ENCODE data around the gene CTIF. TPM values are rescaled to one million over a fixed set of nuclear protein-coding genes. Genes with fewer than 3 reads are reported as not detected.

The CTIF gene
- polyA plus RNA-seq, 2 donors = 11.8 to 22.7 TPM

DNA sequence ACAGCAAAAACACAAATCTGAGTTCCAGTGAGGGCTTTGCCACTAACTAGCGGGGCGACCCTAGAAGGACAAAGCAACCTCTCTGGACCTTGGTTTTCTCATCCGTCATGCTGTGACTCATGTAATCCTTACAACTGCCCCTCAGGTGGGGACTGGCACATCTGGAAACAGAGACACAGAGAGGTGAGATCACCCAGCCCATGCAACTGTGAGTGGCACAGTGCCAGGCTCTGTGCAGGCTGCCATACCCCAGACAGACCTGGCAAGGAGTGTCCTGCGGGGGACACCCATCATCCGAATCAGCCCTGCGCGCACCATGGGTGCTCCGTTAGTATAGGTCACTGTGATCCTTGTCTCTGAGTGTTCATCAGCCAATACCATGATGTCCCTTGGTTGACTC, 213.6 kb downstream of the CTIF start:
- Histone ChIP-seq H3K27me3 (ENCODE audit: control insufficient read depth in 1 of 2, insufficient read depth in 2 of 2, low read length in 2 of 2) (no peaks in the 10 kb centered on the region), H3K36me3 (ENCODE audit: control insufficient read depth in 2 of 2, insufficient read depth in 2 of 2, low read length in 1 of 2) (no peaks in the 10 kb centered on the region), H3K9me3 (ENCODE audit: control insufficient read depth in 2 of 2, insufficient read depth in 1 of 2, low read depth in 1 of 2, low read length in 1 of 2) (no peaks in the 10 kb centered on the region), H3K4me3 (ENCODE audit: low read depth in 1 of 2, low read length in 2 of 2) (no peak overlapping the region), H3K4me1 (ENCODE audit: control insufficient read depth in 2 of 2, insufficient read depth in 2 of 2, low read length in 1 of 2) (peaks cover 0 to 6% of the 10 kb centered on the region in 2 donors), H3K27ac (ENCODE audit: low read depth in 2 of 2, low read length in 1 of 2) (no peak overlapping the region)
- 94 to 96% methylated on average over 8 of the region's 8 CpGs for WGBS, 2 donors

DNA sequence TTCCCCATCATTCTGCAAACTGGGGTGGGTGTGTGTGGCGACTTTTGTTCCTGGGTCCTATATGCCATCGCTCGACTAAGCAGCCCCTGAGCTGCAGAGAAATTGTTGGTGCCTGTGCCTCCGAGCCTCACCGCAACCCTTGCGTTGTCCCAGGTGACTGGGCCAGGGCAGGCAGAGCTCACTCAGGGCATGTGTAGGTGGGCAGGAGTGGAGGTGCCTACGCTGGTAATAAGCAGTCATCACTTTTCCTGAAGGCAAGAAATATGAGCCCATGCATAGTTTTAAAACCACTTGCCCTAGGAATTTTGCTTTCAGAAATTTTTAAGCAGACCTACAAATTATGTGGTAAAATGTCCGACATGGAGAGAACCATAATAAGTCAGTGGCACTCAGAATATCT, 214.1 kb downstream of the CTIF start:
- Histone ChIP-seq H3K9me3 (ENCODE audit: control insufficient read depth in 2 of 2, insufficient read depth in 1 of 2, low read depth in 1 of 2, low read length in 1 of 2) (no peaks in the 10 kb centered on the region), H3K36me3 (ENCODE audit: control insufficient read depth in 2 of 2, insufficient read depth in 2 of 2, low read length in 1 of 2) (no peaks in the 10 kb centered on the region), H3K4me3 (ENCODE audit: low read depth in 1 of 2, low read length in 2 of 2) (no peak overlapping the region), H3K27ac (ENCODE audit: low read depth in 2 of 2, low read length in 1 of 2) (no peak overlapping the region), H3K27me3 (ENCODE audit: control insufficient read depth in 1 of 2, insufficient read depth in 2 of 2, low read length in 2 of 2) (no peaks in the 10 kb centered on the region), H3K4me1 (ENCODE audit: control insufficient read depth in 2 of 2, insufficient read depth in 2 of 2, low read length in 1 of 2) (peaks cover 0 to 6% of the 10 kb centered on the region in 2 donors)
- WGBS, 2 donors = 91 to 96% methylated on average over 8 of the region's 8 CpGs

DNA sequence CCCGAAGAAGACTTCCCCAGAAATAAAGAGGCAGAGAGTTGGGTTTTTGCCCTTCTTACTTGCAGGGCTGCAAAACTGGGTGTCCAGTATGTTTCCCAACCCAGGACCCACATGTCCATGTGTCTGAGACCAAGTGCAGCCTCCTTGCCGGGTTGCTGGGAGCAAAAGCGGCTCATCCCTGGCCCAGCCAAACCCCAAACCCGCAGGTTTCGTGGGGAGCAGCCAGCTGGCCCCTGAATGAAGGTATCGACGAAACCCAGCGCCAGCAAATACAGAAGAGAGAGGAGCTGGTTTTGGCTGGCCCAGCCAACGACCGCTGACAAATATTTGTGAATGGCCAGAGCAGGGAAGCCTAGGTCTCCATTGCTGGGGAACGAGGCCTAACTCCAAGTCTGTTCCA, 214.9 kb downstream of the CTIF start:
- WGBS, 2 donors = 89 to 91% methylated on average over 11 of the region's 11 CpGs

DNA sequence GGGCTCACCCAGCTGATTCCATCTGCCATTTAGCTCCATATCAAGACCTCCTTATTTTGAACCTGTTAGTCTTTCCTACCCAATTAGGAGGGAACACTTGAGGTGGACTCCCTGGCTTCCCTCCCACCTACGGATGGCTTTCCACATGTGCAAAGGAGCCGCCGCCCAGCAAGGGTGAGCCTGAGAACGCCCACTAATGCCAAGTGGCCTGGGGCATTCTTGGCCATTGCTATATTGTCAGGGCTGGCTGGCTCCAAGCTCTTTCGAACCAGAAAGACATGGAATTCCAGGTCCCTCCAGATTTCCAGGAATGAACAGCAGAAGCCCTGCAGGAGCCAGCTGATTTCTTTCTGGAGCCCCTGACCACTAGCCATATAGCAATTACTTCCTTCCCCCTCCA, 215.7 kb downstream of the CTIF start:
- 53 to 63% methylated on average over 5 of the region's 5 CpGs for WGBS, 2 donors
- H3K4me3 ChIP-seq (ENCODE audit: low read depth in 1 of 2, low read length in 2 of 2) = no peak overlapping the region
- H3K9me3 ChIP-seq (ENCODE audit: control insufficient read depth in 2 of 2, insufficient read depth in 1 of 2, low read depth in 1 of 2, low read length in 1 of 2) = no peaks in the 10 kb centered on the region
- H3K27me3 ChIP-seq (ENCODE audit: control insufficient read depth in 1 of 2, insufficient read depth in 2 of 2, low read length in 2 of 2) = no peaks in the 10 kb centered on the region
- H3K27ac ChIP-seq (ENCODE audit: low read depth in 2 of 2, low read length in 1 of 2) = no peak overlapping the region
- peaks cover 0 to 6% of the 10 kb centered on the region in 2 donors for H3K4me1 ChIP-seq (ENCODE audit: control insufficient read depth in 2 of 2, insufficient read depth in 2 of 2, low read length in 1 of 2)
- H3K36me3 ChIP-seq (ENCODE audit: control insufficient read depth in 2 of 2, insufficient read depth in 2 of 2, low read length in 1 of 2) = peaks cover 0 to 8% of the 10 kb centered on the region in 2 donors

More for the DNA sequence above, 214.9 kb downstream of the CTIF start:
- Histone ChIP-seq H3K4me3 (ENCODE audit: low read depth in 1 of 2, low read length in 2 of 2) (no peak overlapping the region), H3K36me3 (ENCODE audit: control insufficient read depth in 2 of 2, insufficient read depth in 2 of 2, low read length in 1 of 2) (peaks cover 0 to 2% of the 10 kb centered on the region in 2 donors), H3K27ac (ENCODE audit: low read depth in 2 of 2, low read length in 1 of 2) (no peak overlapping the region), H3K9me3 (ENCODE audit: control insufficient read depth in 2 of 2, insufficient read depth in 1 of 2, low read depth in 1 of 2, low read length in 1 of 2) (no peaks in the 10 kb centered on the region), H3K4me1 (ENCODE audit: control insufficient read depth in 2 of 2, insufficient read depth in 2 of 2, low read length in 1 of 2) (peaks cover 0 to 6% of the 10 kb centered on the region in 2 donors), H3K27me3 (ENCODE audit: control insufficient read depth in 1 of 2, insufficient read depth in 2 of 2, low read length in 2 of 2) (no peaks in the 10 kb centered on the region)

DNA sequence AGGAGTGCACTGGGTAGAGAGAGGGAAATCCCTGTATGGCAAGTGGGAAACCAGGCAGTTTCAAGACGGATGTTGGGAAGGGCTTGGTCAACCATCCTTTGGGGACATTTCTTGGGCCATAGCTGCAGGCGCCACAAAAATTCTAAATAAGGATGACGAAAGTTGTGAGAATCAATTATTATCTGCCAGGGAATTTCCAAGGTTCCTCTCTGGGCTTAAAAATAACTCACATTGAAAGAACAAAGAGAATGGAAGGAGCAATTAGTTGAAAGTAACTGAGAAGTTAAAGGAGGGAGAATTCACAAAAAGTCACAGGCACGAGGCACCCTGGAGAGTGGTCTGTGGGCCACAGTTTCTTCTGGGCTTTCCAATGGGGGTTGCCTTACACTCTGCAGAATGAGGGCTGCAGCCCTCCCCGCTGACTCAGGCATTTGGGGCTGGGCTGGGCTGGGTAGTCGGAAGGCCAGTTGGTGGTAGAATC, 216.2 kb downstream of the CTIF start:
- no peaks in the 10 kb centered on the region for H3K27me3 ChIP-seq (ENCODE audit: control insufficient read depth in 1 of 2, insufficient read depth in 2 of 2, low read length in 2 of 2)
- peaks cover 0 to 8% of the 10 kb centered on the region in 2 donors for H3K36me3 ChIP-seq (ENCODE audit: control insufficient read depth in 2 of 2, insufficient read depth in 2 of 2, low read length in 1 of 2)
- H3K27ac ChIP-seq (ENCODE audit: low read depth in 2 of 2, low read length in 1 of 2) = no peak overlapping the region
- WGBS, 2 donors = 53 to 60% methylated on average over 6 of the region's 6 CpGs
- no peak overlapping the region for H3K4me3 ChIP-seq (ENCODE audit: low read depth in 1 of 2, low read length in 2 of 2)
- peaks cover 0 to 4% of the 10 kb centered on the region in 2 donors for H3K4me1 ChIP-seq (ENCODE audit: control insufficient read depth in 2 of 2, insufficient read depth in 2 of 2, low read length in 1 of 2)
- H3K9me3 ChIP-seq (ENCODE audit: control insufficient read depth in 2 of 2, insufficient read depth in 1 of 2, low read depth in 1 of 2, low read length in 1 of 2) = no peaks in the 10 kb centered on the region

DNA sequence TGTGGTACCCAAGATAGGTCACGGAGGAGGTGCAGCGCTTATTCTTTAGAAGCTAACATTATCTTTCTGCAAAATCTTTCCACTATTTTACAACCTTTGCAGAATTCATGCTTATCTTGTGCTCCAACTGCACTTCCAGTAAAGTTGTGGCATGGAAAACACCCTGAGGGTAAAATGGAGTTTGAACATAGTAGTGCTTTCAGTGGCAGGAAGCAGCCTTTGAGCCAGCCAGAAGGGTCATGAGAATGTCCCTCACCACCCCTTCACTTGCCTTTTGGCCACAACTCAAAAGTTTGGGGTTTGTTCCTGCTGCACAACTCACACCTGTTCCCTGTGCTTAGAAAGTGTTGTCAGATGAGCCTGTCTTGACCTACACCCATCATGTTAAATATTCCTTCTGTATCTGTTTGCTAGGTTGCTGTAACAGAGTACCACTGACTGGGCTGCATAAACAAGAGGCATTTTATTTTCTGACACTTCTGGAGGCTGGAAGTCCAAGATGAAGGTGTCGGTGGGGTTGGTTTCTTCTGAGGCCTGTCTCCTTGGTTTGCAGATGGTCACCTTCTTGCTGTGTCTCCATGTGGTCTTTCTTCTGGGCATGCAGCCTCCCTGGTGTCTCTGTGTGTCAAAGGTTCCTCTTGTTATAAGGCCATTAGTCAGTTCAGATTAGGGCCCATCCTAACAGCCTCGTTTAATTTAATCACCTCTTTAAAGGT, 217.8 kb downstream of the CTIF start:
- Histone ChIP-seq H3K27ac (ENCODE audit: low read depth in 2 of 2, low read length in 1 of 2) (no peak overlapping the region), H3K36me3 (ENCODE audit: control insufficient read depth in 2 of 2, insufficient read depth in 2 of 2, low read length in 1 of 2) (peaks cover 0 to 14% of the 10 kb centered on the region in 2 donors), H3K9me3 (ENCODE audit: control insufficient read depth in 2 of 2, insufficient read depth in 1 of 2, low read depth in 1 of 2, low read length in 1 of 2) (no peaks in the 10 kb centered on the region), H3K4me3 (ENCODE audit: low read depth in 1 of 2, low read length in 2 of 2) (no peak overlapping the region), H3K4me1 (ENCODE audit: control insufficient read depth in 2 of 2, insufficient read depth in 2 of 2, low read length in 1 of 2) (peaks cover 0 to 4% of the 10 kb centered on the region in 2 donors), H3K27me3 (ENCODE audit: control insufficient read depth in 1 of 2, insufficient read depth in 2 of 2, low read length in 2 of 2) (no peaks in the 10 kb centered on the region)
- 86 to 87% methylated on average over 4 of the region's 4 CpGs for WGBS, 2 donors

DNA sequence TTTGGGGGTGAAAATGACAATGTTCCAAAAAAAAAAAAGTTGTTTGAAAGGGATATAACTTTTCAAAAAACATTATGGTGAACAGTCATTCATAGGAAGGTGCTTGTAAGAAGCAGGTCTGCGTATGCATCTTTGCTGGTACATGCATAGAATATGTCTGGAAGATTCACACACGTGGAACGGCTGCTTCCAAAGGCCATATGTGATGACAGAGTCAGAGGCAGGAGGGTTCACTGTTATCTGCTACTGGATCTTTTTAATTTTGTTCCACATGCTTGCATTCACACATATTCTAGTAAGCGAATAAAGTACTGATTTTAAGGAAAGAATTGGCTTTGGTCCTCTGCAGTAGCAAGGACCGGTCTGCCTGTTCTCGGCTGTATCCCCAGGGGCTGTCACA, 218.5 kb downstream of the CTIF start:
- WGBS, 2 donors = 89 to 94% methylated on average over 6 of the region's 6 CpGs
- H3K27ac ChIP-seq (ENCODE audit: low read depth in 2 of 2, low read length in 1 of 2) = no peak overlapping the region
- H3K4me1 ChIP-seq (ENCODE audit: control insufficient read depth in 2 of 2, insufficient read depth in 2 of 2, low read length in 1 of 2) = peaks cover 0 to 6% of the 10 kb centered on the region in 2 donors
- H3K9me3 ChIP-seq (ENCODE audit: control insufficient read depth in 2 of 2, insufficient read depth in 1 of 2, low read depth in 1 of 2, low read length in 1 of 2) = no peaks in the 10 kb centered on the region
- no peak overlapping the region for H3K4me3 ChIP-seq (ENCODE audit: low read depth in 1 of 2, low read length in 2 of 2)
- peaks cover 0 to 20% of the 10 kb centered on the region in 2 donors for H3K36me3 ChIP-seq (ENCODE audit: control insufficient read depth in 2 of 2, insufficient read depth in 2 of 2, low read length in 1 of 2)
- no peaks in the 10 kb centered on the region for H3K27me3 ChIP-seq (ENCODE audit: control insufficient read depth in 1 of 2, insufficient read depth in 2 of 2, low read length in 2 of 2)

DNA sequence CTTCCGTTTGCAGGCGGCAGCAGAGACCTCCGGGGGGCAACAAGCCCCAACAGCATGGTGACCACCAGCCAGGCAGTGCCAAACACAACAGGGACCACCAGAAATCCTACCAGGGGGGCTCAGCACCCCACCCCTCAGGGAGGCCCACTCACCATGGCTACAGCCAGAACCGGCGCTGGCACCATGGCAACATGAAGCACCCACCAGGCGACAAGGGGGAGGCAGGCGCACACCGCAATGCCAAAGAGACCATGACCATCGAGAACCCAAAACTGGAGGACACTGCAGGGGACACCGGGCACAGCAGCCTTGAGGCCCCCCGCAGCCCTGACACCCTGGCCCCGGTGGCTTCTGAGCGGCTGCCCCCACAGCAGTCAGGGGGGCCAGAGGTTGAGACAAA, 219.1 kb downstream of the CTIF start:
- Histone ChIP-seq H3K36me3 (ENCODE audit: control insufficient read depth in 2 of 2, insufficient read depth in 2 of 2, low read length in 1 of 2) (peaks cover 0 to 24% of the 10 kb centered on the region in 2 donors), H3K9me3 (ENCODE audit: control insufficient read depth in 2 of 2, insufficient read depth in 1 of 2, low read depth in 1 of 2, low read length in 1 of 2) (no peaks in the 10 kb centered on the region), H3K27ac (ENCODE audit: low read depth in 2 of 2, low read length in 1 of 2) (no peak overlapping the region), H3K4me3 (ENCODE audit: low read depth in 1 of 2, low read length in 2 of 2) (no peak overlapping the region), H3K27me3 (ENCODE audit: control insufficient read depth in 1 of 2, insufficient read depth in 2 of 2, low read length in 2 of 2) (no peaks in the 10 kb centered on the region), H3K4me1 (ENCODE audit: control insufficient read depth in 2 of 2, insufficient read depth in 2 of 2, low read length in 1 of 2) (peaks cover 0 to 6% of the 10 kb centered on the region in 2 donors)
- WGBS, 2 donors = 93 to 95% methylated on average over 13 of the region's 13 CpGs

DNA sequence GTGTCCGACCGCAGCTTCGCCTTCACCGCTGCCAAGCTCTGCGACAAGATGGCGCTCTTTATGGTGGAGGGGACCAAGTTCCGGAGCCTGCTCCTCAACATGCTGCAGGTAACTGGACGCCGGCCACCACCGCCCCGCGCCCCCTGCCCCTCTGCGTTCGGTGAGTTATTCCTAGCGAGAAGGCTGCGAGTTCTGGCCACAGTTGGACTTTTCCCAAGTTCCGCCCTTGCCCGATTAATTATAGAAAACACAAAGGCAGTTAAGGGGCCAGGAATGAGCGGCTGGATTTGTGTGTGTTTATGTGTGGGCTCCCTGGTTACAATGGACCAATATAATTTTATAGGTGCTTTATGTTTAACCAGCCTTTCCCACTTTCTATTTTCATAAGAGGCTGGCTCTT, 222.8 kb downstream of the CTIF start:
- Histone ChIP-seq H3K4me3 (ENCODE audit: low read depth in 1 of 2, low read length in 2 of 2) (no peak overlapping the region), H3K9me3 (ENCODE audit: control insufficient read depth in 2 of 2, insufficient read depth in 1 of 2, low read depth in 1 of 2, low read length in 1 of 2) (no peaks in the 10 kb centered on the region), H3K27ac (ENCODE audit: low read depth in 2 of 2, low read length in 1 of 2) (no peak overlapping the region), H3K36me3 (ENCODE audit: control insufficient read depth in 2 of 2, insufficient read depth in 2 of 2, low read length in 1 of 2) (peaks cover 0 to 28% of the 10 kb centered on the region in 2 donors), H3K27me3 (ENCODE audit: control insufficient read depth in 1 of 2, insufficient read depth in 2 of 2, low read length in 2 of 2) (no peaks in the 10 kb centered on the region), H3K4me1 (ENCODE audit: control insufficient read depth in 2 of 2, insufficient read depth in 2 of 2, low read length in 1 of 2) (peaks cover 0 to 2% of the 10 kb centered on the region in 2 donors)
- WGBS, 2 donors = 92% methylated on average over 19 of the region's 19 CpGs

DNA sequence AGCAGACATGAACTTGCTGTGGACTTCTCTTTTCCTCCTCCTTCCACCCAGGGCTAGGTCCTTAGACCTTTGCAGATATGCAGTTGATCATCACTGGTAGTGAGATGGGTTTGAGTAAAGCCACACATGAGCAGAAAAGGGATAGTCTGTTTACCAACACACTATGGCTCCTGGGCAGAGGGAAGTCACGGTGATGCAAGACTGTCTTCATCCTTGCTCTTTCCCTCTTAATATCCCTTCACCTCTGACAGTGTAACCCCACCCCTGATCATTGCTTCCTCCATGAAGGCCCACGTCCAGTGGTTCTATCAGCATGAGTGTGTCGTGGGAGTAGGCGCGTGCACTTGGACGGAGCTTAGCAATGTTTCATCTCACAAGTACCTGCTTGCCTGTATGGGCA, 223.2 kb downstream of the CTIF start:
- Histone ChIP-seq H3K27ac (ENCODE audit: low read depth in 2 of 2, low read length in 1 of 2) (no peak overlapping the region), H3K4me3 (ENCODE audit: low read depth in 1 of 2, low read length in 2 of 2) (no peak overlapping the region), H3K27me3 (ENCODE audit: control insufficient read depth in 1 of 2, insufficient read depth in 2 of 2, low read length in 2 of 2) (no peaks in the 10 kb centered on the region), H3K9me3 (ENCODE audit: control insufficient read depth in 2 of 2, insufficient read depth in 1 of 2, low read depth in 1 of 2, low read length in 1 of 2) (no peaks in the 10 kb centered on the region), H3K4me1 (ENCODE audit: control insufficient read depth in 2 of 2, insufficient read depth in 2 of 2, low read length in 1 of 2) (peaks cover 0 to 2% of the 10 kb centered on the region in 2 donors), H3K36me3 (ENCODE audit: control insufficient read depth in 2 of 2, insufficient read depth in 2 of 2, low read length in 1 of 2) (peaks cover 0 to 28% of the 10 kb centered on the region in 2 donors)
- 94 to 96% methylated on average over 6 of the region's 6 CpGs for WGBS, 2 donors
